Activated naive CD4-positive, alpha-beta T cell treated with anti-CD3 and anti-CD28 coated beads, Interleukin-2, amount 50 U/mL, for 72 hours (primary cell): ENCODE results near the gene TP53I11. TPM values are rescaled to one million over a fixed set of nuclear protein-coding genes. Genes with fewer than 3 reads are reported as not detected.
A peak's percentile ranks its signal among the peaks of the same experiment; 100 is the strongest.

ENCODE experiments used
- ATAC-seq, 2 donors: fragments of 150-1000 bp; cut with Tn5 transposase; 2 replicates each; pipeline ENCODE4 v1.10.0; 2021; ENCODE audit warnings: mild to moderate bottlenecking in 2 of 2, moderate library complexity in 2 of 2
- DNase-seq, 2 donors: peaks; one replicate each; pipeline ENCODE4 v3.0.0; 2021 to 2022; ENCODE audit warnings: low spot score in 2 of 2
- H3K27ac Mint-ChIP-seq, 2 donors: one replicate each; pipeline ENCODE4 v1.8.0; 2022; ENCODE audit warnings: mild to moderate bottlenecking in 2 of 2, mixed read lengths in 2 of 2
- H3K36me3 Mint-ChIP-seq, 2 donors: one replicate each; pipeline ENCODE4 v1.8.0; 2022; ENCODE audit warnings: mixed read lengths in 2 of 2
- H3K9me3 Mint-ChIP-seq, 2 donors: one replicate each; pipeline ENCODE4 v1.8.0; 2022; ENCODE audit warnings: mixed read lengths in 2 of 2
- total RNA-seq, 2 donors: library from RNA; stranded (reverse); gene quantifications; one replicate each; pipeline ENCODE4 v1.2.3, GENCODE V29; 2022

Gene TP53I11
- total RNA-seq, 2 donors from 2014 or later: 7.5 to 21.5 TPM

DNA sequence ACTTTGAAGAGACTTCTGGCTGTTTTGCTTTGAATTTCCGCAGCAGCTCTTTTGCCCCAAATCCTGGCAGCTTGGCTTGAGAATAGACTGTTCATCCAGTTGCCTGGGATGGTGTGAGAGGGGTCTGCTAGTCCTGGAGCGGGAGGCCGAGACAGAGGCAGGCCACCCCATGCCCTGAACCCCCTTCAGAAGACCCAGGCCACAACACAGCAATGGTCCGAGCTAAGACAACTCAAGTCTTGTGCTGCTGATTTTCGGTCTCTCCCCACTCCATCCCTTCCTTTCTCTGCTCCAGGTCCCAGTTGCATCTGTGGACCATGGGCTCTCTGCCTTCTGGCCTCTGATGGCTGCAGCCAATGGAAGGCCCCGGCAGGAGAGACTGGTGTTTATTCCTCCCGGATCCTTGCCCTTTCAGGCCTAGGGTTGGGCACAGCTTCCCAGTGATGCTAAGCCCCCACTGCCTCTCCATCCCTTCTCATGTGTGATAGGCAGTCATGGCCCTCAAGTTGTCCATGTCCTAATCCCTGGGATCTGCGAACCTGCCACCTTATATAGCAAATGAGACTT, 31.9 kb upstream of the TP53I11 start:
- no peak for ATAC-seq
- H3K36me3 Mint-ChIP-seq: no peaks in the 10 kb centered on the region
- H3K27ac Mint-ChIP-seq: no peak overlapping the region
- DNase-seq: no peak
- H3K9me3 Mint-ChIP-seq: no peaks in the 10 kb centered on the region

DNA sequence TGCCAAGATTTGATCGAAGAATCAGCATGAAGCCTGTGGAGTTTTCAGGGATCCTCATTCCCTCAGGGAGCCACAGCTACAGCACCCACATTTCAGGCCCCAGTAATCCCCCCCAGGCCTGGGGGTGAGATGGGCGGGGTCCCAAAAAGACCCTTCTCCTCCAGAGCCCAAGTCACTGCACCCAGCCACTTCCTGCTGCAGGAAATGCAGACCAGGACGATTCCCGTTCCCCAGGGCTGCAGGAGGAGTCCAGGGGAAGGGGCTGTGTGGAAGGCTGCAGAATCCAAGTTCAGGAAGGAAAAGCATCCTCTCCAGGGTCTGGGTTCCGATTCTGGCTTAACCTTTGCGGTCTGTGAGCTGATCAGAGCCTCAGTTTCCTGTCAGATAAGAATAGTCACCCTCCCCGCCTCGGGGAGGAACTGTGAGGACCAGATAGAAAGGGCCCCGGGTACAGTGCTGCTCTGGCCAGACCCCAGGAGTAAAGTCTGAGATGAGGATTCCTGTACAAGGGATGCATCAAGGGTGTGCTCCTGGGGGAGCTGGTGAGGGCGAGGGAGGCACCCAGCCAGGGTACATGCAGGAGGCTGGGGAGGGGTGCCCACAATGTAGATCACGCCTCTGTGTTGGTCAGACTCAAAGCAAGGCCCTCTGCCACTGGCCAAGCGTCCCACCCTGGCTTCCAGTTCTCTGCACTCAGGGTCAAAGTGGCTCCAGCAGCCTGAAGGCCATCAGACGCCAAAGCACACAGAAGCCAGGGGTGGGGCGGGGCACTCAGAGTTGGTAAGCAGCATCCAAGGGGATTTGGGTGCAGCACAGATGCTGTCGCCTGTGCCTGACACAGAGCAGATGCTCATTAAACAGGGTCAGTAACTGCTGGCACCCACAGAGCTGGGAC, 30.1 kb upstream of the TP53I11 start:
- ATAC-seq (peak in 1 of 2 donors; percentile 41), DNase-seq (no peak)
- Mint-ChIP-seq H3K9me3 (no peaks in the 10 kb centered on the region), H3K36me3 (no peaks in the 10 kb centered on the region), H3K27ac (no peak overlapping the region)

DNA sequence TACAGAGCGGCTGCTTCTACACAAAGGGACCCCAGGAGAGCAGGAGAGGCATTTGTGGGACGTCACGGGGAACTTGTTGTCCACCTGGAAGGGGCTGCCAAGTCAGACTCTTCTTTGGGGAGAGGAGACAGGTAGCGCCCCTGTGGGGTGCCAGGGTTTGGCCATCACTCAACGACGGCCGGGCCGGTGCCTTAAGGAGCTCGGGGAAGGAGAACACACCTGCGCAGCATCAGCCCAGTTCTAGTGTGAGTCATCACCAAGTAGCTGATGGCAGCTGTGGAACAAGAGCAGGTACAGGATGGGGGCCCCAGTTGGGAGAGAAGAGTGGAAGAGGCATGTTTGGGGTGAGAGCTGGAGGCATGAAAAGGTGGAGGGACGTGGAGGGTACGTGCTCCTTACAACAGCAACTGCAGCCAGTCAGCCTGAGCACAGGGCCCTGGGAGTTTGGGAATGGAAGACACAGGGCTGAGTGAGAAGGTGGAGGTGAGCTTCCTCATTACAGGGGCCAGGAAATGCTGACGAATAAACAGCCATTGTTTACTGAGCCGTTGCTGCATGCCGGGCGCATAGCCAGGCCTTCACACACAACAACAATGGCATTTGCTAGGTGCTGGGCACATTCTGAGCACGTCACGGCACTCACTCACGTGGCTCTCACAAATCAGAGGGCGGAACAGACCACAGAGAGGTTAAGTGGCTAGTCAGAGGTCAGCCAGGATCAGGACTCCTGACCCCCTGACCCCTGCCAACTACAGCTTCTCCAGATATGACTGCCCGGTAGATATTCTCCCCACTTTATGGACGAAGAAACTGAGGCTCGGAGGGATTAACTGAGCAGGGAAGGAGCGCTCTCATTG, 29.1 kb upstream of the TP53I11 start:
- H3K9me3 Mint-ChIP-seq: no peaks in the 10 kb centered on the region
- DNase-seq (no peak), ATAC-seq (no peak)
- H3K27ac Mint-ChIP-seq: peak overlapping the region in 1 of 2 donors; percentile 17
- H3K36me3 Mint-ChIP-seq: no peaks in the 10 kb centered on the region

DNA sequence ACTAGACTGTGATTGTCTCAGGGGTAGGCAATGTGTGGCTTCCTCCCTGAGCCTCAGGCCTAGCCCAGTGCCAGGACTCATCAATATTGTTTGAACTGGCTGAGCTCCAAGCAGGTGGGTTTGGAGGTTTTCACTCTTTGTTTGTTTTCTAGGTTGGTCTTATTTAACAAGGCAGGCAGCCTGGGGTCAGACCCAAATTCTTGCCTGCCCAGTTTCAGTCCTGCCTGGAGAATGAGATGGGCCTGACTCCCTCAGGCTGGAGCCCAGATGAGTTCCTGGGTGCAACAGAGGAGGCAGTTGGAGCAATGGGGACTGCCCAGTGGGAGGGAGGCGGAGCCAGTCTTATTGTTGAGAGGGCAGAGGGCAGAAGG, 28.3 kb upstream of the TP53I11 start:
- Mint-ChIP-seq H3K9me3 (no peaks in the 10 kb centered on the region), H3K27ac (peak overlapping the region in 1 of 2 donors; percentile 17), H3K36me3 (no peaks in the 10 kb centered on the region)
- DNase-seq: no peak
- no peak for ATAC-seq

DNA sequence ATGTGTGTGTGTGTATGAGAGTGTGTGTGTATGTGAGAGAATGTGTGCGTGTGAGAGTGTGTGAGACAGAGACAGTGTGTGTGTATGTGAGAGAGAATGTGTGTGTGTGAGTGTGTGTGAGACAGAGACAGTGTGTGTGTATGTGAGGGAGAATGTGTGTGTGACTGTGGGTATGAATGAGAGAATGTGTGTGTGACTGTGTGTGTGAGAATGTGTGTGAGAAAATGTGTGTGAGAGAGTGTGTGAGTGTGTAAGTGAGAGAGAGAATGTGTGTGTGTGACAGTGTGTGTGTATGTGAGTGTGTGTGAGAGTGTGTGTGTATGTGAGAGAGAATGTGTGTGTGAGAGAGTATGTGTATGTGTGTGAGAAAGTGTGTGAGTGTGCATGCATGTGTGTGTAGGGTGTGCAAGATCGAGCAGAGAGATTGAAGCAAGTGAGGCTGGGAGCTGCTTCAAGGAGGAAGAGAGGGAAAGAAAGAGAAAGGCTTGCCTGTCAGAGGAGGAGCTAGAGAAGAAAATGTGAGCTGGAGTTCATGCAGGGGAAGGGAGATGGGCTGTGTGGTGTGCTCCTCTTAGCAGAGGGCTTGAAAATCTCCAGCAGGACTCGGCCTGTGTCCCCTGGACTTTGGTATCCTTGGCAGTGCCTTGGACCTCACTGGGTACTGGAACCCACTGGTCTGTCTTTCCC, 27.7 kb upstream of the TP53I11 start:
- H3K27ac Mint-ChIP-seq: no peak overlapping the region
- no peaks in the 10 kb centered on the region for H3K9me3 Mint-ChIP-seq
- ATAC-seq (no peak), DNase-seq (no peak)
- no peaks in the 10 kb centered on the region for H3K36me3 Mint-ChIP-seq

DNA sequence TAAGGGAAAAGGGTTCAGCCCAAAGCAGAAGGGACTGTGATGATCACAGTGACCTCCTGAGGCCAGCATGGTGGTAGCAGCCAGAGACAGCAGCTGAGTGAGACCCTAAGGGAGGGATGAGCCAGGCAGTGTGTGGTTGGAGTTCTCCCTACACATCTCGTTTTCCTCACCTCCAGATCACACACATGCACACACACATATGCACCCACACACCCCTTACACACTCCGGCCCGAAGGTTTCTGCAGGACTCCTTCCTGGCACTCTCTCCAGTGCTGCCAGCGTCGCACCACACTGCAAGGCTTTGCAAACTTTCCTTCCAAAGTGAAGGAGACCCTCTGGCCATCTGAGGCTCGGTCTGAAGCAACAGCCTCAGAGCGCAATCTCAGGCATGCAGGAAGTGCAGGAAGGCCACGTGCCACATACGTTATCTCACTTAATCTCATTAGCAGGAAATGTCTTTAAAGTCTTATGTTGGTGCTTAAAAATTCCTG, 26.9 kb upstream of the TP53I11 start:
- Mint-ChIP-seq H3K27ac (no peak overlapping the region), H3K36me3 (no peaks in the 10 kb centered on the region), H3K9me3 (no peaks in the 10 kb centered on the region)
- ATAC-seq (no peak), DNase-seq (no peak)

DNA sequence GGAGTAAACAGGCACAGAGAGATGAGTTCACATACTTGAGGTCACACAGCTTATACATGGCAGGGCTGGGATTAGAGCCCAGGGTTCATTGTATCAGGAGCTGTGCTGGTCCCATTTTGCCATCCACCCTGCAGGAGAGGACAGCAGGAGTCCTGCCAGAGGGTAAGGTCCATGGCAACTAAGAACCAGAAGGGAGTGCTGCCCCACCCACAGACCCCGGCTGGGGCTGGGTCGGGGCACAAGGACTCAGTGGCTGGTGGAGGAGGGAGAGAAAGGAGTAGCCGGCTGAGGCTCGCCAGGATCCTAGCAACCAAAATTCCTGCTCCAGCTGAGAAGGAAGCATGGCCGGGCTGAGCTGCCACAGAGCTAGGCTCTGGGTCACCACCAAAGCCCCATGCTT, 25.9 kb upstream of the TP53I11 start:
- DNase-seq (no peak), ATAC-seq (no peak)
- Mint-ChIP-seq H3K36me3 (no peaks in the 10 kb centered on the region), H3K9me3 (no peaks in the 10 kb centered on the region), H3K27ac (no peak overlapping the region)

DNA sequence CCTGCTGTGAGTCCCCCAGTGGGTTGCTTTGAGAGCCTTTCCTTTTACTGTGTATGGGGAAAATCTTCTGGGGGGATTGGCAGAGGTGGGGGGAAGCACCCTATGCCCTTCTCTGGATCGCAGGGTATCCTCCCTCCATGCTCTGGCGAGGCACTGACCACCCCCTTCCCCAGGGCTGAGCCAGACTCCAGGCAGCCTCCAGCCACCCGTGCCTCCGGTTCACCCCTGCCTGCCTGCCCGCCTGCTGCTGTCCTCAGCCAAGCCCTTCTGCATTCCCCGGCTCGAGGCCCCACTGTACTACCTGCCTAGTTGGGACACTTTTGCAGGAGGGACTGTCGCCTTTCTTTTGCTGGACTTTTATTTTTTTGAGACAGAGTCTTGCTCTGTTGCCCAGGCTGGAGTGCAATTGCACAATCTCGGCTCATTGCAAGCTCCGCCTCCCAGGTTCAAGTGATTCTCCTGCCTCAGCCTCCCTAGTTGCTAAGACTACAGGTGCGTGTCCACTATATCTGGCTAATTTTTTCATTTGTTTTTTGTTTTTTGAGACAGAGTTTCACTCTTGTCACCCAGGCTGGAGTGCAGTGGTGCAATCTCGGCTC, 23.8 kb upstream of the TP53I11 start:
- H3K36me3 Mint-ChIP-seq: no peaks in the 10 kb centered on the region
- DNase-seq: no peak
- no peak overlapping the region for H3K27ac Mint-ChIP-seq
- no peaks in the 10 kb centered on the region for H3K9me3 Mint-ChIP-seq
- no peak for ATAC-seq

DNA sequence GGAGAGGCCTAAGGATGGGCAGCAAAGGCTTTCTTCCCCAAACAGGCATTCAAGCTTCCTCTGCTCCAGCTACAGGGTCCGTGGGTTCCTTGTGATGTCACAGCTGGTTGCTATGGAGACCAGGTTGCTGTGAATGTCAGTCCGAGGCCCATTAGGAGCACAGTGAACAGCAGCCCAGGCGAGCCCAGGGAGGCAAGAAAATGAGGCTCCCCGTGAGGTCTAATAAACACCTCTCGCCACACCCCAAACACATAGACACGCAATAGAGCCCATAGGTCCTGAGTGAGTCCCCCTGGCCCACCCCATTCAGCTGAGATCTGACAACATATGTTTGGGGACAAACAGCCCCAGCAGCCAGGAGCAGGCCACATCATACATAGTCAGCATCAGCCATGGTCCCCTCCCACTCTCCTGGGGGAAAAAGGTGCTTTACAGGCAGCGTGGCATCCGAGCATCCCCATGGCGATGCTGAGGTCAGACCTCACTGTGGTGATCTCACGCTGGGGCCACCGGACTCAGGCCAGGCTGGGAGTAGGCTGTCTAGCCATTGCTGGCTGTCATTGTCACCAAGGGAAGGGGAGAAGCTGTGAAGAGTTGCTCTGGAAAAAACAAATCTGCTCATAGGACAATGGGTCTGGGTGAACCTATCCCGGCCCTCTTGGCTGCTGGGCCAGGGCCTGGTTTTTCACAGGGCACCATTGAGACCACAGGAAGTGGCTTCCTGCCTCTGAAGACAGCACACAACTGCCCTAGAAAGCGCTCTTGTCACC, 23.1 kb upstream of the TP53I11 start:
- peak in 1 of 2 donors; percentile 33 for ATAC-seq
- no peak overlapping the region for H3K27ac Mint-ChIP-seq
- no peak for DNase-seq
- no peaks in the 10 kb centered on the region for H3K9me3 Mint-ChIP-seq
- H3K36me3 Mint-ChIP-seq: no peaks in the 10 kb centered on the region

DNA sequence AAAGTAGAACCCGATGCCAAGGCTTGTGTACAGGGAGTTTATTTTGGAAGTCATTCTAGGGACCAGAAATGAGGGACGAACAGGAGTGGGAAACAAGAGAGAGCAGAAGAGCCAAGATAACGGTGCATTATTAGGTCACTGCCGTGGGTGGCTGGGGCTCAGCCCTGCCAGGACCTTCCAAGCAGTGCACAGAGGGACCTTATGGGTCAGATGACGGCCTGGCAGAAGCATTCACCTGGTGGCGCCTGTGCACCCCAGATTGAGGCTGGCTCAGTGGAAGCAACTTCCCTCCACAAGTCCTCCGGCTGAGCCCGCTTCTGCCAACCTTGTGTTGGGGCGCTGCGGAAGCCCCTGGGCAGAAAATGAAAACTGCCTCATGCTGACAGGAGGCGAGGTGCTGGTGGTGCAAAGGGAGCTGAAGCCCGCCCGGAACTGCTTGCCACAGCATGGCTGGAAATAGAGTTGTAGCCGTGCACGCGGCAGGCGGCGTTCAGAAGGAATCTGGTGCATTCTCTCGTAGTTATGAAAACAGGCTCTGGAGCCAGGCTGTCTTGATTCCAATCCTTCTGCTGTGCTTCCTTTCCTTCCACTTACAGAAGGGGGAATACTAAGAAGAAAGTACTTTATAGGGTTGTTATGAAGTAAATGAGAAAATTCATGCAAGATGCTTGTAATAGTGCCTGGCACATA, 22.2 kb upstream of the TP53I11 start:
- no peaks in the 10 kb centered on the region for H3K9me3 Mint-ChIP-seq
- no peak overlapping the region for H3K27ac Mint-ChIP-seq
- DNase-seq (no peak), ATAC-seq (no peak)
- H3K36me3 Mint-ChIP-seq: no peaks in the 10 kb centered on the region

DNA sequence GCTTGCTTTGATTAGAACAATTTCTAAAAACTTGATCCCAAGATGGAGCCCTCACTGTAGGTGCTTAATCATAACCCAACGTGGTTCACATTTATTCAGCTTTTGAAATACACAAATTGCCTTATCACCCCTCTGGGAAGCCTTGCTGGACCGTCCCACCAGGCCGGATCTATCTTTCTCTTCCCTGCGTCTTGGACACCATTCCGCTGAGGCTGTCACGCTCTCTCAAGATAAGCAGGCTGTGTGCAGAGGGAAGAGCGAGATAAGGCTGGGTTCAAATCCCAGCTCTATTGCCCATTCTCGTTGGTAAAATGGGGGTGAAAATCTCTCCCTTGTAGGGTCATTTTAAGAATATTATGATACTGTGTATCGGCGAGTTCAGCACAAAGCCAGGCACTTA, 20.5 kb upstream of the TP53I11 start:
- H3K36me3 Mint-ChIP-seq: no peaks in the 10 kb centered on the region
- no peak for ATAC-seq
- DNase-seq: no peak
- no peaks in the 10 kb centered on the region for H3K9me3 Mint-ChIP-seq
- no peak overlapping the region for H3K27ac Mint-ChIP-seq

DNA sequence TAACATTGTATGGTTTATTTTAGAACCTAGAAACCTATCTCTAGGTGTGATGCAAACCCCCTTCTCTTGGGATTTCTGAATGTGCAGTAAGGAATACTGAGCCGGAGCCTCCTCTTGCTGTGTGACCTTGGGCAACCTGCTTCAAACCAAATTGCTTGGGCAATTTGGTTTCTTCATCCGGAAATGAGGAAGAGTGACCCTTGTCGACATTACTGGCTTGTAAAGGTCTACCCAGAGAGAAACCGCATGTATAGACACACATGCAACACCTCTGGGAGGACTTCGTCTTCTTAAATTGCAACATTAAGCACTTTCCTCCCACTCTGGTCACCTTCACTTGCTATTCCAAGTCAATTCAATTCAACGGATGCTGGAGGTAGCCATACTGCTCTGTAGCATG, 19.6 kb upstream of the TP53I11 start:
- no peak for ATAC-seq

DNA sequence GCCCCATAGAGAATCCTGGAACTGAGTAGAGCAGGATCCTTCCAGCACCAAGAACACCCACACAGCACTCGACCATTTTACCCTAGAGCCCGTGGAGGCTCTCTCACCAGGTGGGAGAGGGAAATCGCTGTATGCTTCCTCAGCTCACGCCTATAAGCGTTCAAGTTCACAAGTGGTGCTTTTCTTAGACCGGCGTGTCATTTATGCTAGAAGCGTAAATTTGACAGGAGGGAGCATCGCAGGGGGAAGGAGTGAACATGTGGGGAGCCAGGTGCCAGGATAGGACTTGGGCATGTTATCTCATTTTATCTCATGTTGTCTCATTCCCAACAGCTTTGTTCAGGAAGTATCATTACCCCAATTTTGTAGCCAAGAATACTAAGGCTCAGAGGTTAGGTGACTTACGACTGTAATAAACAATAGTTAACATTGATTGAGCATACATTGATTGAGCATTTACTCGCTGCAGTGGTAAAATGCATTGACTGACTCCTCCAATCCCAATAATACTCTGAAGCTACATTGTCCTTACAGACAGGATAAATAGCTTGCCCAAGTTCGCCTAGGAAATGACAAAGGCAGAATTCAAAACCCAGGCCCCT, 19.1 kb upstream of the TP53I11 start:
- H3K9me3 Mint-ChIP-seq: no peaks in the 10 kb centered on the region

More for the DNA sequence above, 19.6 kb upstream of the TP53I11 start:
- no peaks in the 10 kb centered on the region for H3K36me3 Mint-ChIP-seq
- DNase-seq: no peak
- H3K27ac Mint-ChIP-seq: no peak overlapping the region
- H3K9me3 Mint-ChIP-seq: no peaks in the 10 kb centered on the region

DNA sequence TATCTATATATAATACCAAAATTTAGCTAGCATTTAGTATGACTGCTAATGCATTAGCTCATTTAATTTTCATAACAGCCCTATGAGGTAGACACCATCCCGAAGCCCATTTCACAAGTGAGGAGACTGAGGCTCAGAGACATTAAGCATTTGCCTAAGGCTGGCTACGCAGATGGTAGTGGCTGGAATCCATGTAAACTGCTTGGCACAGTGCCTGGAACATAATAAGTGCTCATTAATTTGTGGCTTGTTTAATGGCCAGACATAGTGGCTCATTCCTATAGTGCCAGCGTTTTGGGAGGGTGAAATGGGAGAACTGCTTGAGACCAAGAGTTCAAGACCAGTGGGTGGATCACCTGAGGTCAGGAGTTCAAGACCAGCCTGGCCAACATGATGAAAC, 17.8 kb upstream of the TP53I11 start:
- ATAC-seq: no peak
- Mint-ChIP-seq H3K36me3 (no peaks in the 10 kb centered on the region), H3K9me3 (no peaks in the 10 kb centered on the region), H3K27ac (no peak overlapping the region)
- DNase-seq: no peak

More for the DNA sequence above, 19.1 kb upstream of the TP53I11 start:
- no peak for ATAC-seq
- H3K36me3 Mint-ChIP-seq: no peaks in the 10 kb centered on the region
- no peak overlapping the region for H3K27ac Mint-ChIP-seq
- no peak for DNase-seq
